Measurements from ENCODE around the gene ZNF302.

- no peak for TF ChIP-seq CTCF (IDR thresholded peaks at IDR 0.05; ENCODE audit: low read length)
- TF ChIP-seq EZH2 (optimal IDR thresholded peaks at IDR 0.05; ENCODE audit: low read depth, low read length) = no peak
Observed at GRCh38 chr19:34664168-34664567, 13.3 kb upstream of the ZNF302 start.

Data from MM.1S (cell line).